HepG2 (cell line): Measurements from ENCODE around the gene PIM3. TPM values are rescaled to one million over a fixed set of nuclear protein-coding genes. Genes with fewer than 3 reads are reported as not detected.

Experiments used
- FOXM1 ChIP-seq: sonication (generic); formaldehyde crosslinking; IDR thresholded peaks from 2 replicates; pipeline ENCODE4 v1.5.0; 2020; ENCODE audit warnings: missing genetic modification reagents
- GATAD1 ChIP-seq: IDR thresholded peaks from 2 replicates; pipeline ENCODE4 v1.6.1; 2016; ENCODE audit warnings: missing genetic modification reagents, missing compliant biosample characterization
- HDAC1 ChIP-seq: sonication (generic); formaldehyde crosslinking; IDR thresholded peaks from 2 replicates; pipeline ENCODE4 v1.5.1; 2020; ENCODE audit warnings: mild to moderate bottlenecking, missing genetic modification reagents
- IRF2 ChIP-seq: IDR thresholded peaks from 2 replicates; pipeline ENCODE4 v1.6.1; 2018; ENCODE audit warnings: missing genetic modification reagents, missing compliant biosample characterization
- ISX ChIP-seq: sonication (generic); formaldehyde crosslinking; conservative IDR thresholded peaks from 2 replicates; pipeline ENCODE4 v1.5.0; 2020; ENCODE audit warnings: missing genetic modification reagents
- MYC ChIP-seq: sonication (generic); formaldehyde crosslinking; IDR thresholded peaks from 2 replicates; pipeline ENCODE4 v1.9.0; 2021; ENCODE audit warnings: missing genetic modification reagents, borderline replicate concordance
- NRL ChIP-seq: sonication (generic); formaldehyde crosslinking; IDR thresholded peaks from 2 replicates; pipeline ENCODE4 v1.5.0; 2020; ENCODE audit warnings: missing genetic modification reagents, mild to moderate bottlenecking, moderate library complexity, borderline replicate concordance
- SALL1 ChIP-seq: sonication (generic); formaldehyde crosslinking; IDR thresholded peaks from 2 replicates; pipeline ENCODE4 v1.8.0; 2022; ENCODE audit warnings: mild to moderate bottlenecking, missing genetic modification reagents
- SIN3A ChIP-seq: IDR thresholded peaks from 2 replicates; pipeline ENCODE4 v1.6.1; 2011; ENCODE audit warnings: low read depth, mild to moderate bottlenecking, control low read depth, low read length, borderline replicate concordance
- SPEN ChIP-seq: sonication (generic); formaldehyde crosslinking; IDR thresholded peaks from 2 replicates; pipeline ENCODE4 v1.5.1; 2020; ENCODE audit warnings: low read depth, mild to moderate bottlenecking, missing genetic modification reagents
- TOE1 ChIP-seq: sonication (generic); formaldehyde crosslinking; IDR thresholded peaks from 2 replicates; pipeline ENCODE4 v1.4.0; 2020; ENCODE audit warnings: mild to moderate bottlenecking, missing genetic modification reagents
- ZFP41 ChIP-seq: sonication (generic); formaldehyde crosslinking; IDR thresholded peaks from 2 replicates; pipeline ENCODE4 v1.4.0; 2020; ENCODE audit warnings: mild to moderate bottlenecking, missing genetic modification reagents, borderline replicate concordance
- ZFP82 ChIP-seq: sonication (generic); formaldehyde crosslinking; IDR thresholded peaks from 2 replicates; pipeline ENCODE4 v1.5.1; 2020; ENCODE audit warnings: mild to moderate bottlenecking, missing genetic modification reagents, borderline replicate concordance
- ZKSCAN8 ChIP-seq: IDR thresholded peaks from 2 replicates; pipeline ENCODE4 v1.6.1; 2016; ENCODE audit warnings: borderline replicate concordance, missing genetic modification reagents, missing compliant biosample characterization
- ZNF317 ChIP-seq: sonication (generic); formaldehyde crosslinking; IDR thresholded peaks from 2 replicates; pipeline ENCODE4 v1.5.0; 2020; ENCODE audit warnings: mild to moderate bottlenecking, missing genetic modification reagents
- ZNF343 ChIP-seq: sonication (generic); formaldehyde crosslinking; IDR thresholded peaks from 2 replicates; pipeline ENCODE4 v1.4.0; 2020; ENCODE audit warnings: mild to moderate bottlenecking, missing genetic modification reagents
- ZNF468 ChIP-seq: sonication (generic); formaldehyde crosslinking; IDR thresholded peaks from 2 replicates; pipeline ENCODE4 v1.8.0; 2022; ENCODE audit warnings: mild to moderate bottlenecking, moderate library complexity, missing genetic modification reagents
- ZNF547 ChIP-seq: sonication (generic); formaldehyde crosslinking; IDR thresholded peaks from 2 replicates; pipeline ENCODE4 v1.5.1; 2020; ENCODE audit warnings: mild to moderate bottlenecking, missing genetic modification reagents
- ZNF709 ChIP-seq: sonication (generic); formaldehyde crosslinking; IDR thresholded peaks from 2 replicates; pipeline ENCODE4 v1.5.0; 2020; ENCODE audit warnings: mild to moderate bottlenecking, missing genetic modification reagents
- ZNF737 ChIP-seq: sonication (generic); formaldehyde crosslinking; IDR thresholded peaks from 2 replicates; pipeline ENCODE4 v1.5.0; 2020; ENCODE audit warnings: missing genetic modification reagents, mild to moderate bottlenecking, borderline replicate concordance
- ZNF772 ChIP-seq: sonication (generic); formaldehyde crosslinking; IDR thresholded peaks from 2 replicates; pipeline ENCODE4 v1.5.0; 2020; ENCODE audit warnings: mild to moderate bottlenecking, missing genetic modification reagents
- polyA plus RNA-seq, 8 experiments: library from polyadenylated mRNA; depleted of rRNA in 3 of 8; stranded (reverse) in 7 of 8; unstranded in 1 of 8; fragments of >200 nt; fragmentation: Illumina TruSeq in 4 of 8; extraction: Trizol in 4 of 8; gene quantifications; 2 replicates each; pipeline versions ENCODE4 v1.2.1 to v1.2.3, GENCODE V29; 2011 to 2016; ENCODE audit warnings: low read depth in 4 of 8, missing spikeins in 1 of 8, mixed read lengths in 1 of 8; ENCODE audit not compliant: insufficient read depth in 1 of 8
- total RNA-seq, 5 experiments: library from RNA; depleted of rRNA; stranded (reverse); fragments of >200 nt; fragmentation: Illumina TruSeq; extraction: Trizol; gene quantifications; 2 replicates each; pipeline ENCODE4 v1.2.3, GENCODE V29; 2016; ENCODE audit warnings: low read depth in 1 of 5
- TF ChIP-seq, protein P1 (sequence below): sonication (generic); formaldehyde crosslinking; conservative IDR thresholded peaks from 2 replicates; pipeline ENCODE4 v1.8.0; 2022; ENCODE audit warnings: missing genetic modification reagents
- TF ChIP-seq, protein P2 (sequence below): sonication (generic); formaldehyde crosslinking; IDR thresholded peaks from 2 replicates; pipeline ENCODE4 v1.5.1; 2020; ENCODE audit warnings: missing genetic modification reagents, mild to moderate bottlenecking, borderline replicate concordance
- TF ChIP-seq, protein P3 (sequence below): sonication (generic); formaldehyde crosslinking; IDR thresholded peaks from 2 replicates; pipeline ENCODE4 v1.4.0; 2020; ENCODE audit warnings: missing genetic modification reagents, borderline replicate concordance
- TF ChIP-seq, protein P4 (sequence below): sonication (generic); formaldehyde crosslinking; conservative IDR thresholded peaks from 2 replicates; pipeline ENCODE4 v1.4.0; 2020; ENCODE audit warnings: missing genetic modification reagents

Gene PIM3
- total and polyA plus RNA-seq, 2 of the 13 experiments (the other 11 are each of a cell fraction or from before 2014, with no cell fraction given): 21.6 to 31.2 TPM

DNA sequence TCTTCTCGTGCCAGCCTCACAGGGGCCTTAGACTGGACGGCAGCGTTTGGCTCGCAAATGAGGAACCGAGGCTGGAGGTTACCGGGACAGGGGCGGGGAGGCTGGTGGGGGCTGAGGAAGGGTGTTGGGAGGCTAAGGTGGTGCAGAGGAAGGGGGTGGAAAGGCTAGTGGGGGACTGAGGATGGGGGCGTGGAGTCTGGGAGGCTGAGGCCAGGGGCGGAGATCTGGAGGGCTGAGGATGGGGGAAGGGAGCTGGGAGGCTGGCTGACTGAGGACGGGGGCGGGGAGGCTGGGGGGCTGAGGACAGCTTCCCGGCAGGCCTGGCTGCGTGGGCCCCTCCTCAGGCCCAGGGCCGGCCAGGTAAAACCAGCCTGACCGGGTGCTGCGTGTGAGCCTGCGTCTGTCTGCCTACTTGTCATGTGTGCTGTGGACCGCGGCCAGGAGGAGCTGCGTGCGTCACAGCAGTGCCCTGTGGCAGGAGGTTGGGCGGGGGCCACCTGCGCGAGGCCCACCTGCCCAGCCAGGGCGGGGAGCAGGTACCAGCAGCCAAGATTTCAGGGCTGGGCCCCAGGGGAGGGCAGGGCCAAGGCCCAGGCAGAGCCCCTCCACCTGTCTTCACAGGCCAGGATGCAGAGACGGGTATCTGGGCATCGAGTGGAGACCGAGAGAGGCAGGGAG, 9.4 kb upstream of the PIM3 start (continued):
- TF ChIP-seq ZFP41 (CRISPR knock-in tag): no peak
- TF ChIP-seq, protein P1, sequence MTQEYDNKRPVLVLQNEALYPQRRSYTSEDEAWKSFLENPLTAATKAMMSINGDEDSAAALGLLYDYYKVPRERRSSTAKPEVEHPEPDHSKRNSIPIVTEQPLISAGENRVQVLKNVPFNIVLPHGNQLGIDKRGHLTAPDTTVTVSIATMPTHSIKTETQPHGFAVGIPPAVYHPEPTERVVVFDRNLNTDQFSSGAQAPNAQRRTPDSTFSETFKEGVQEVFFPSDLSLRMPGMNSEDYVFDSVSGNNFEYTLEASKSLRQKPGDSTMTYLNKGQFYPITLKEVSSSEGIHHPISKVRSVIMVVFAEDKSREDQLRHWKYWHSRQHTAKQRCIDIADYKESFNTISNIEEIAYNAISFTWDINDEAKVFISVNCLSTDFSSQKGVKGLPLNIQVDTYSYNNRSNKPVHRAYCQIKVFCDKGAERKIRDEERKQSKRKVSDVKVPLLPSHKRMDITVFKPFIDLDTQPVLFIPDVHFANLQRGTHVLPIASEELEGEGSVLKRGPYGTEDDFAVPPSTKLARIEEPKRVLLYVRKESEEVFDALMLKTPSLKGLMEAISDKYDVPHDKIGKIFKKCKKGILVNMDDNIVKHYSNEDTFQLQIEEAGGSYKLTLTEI (CRISPR knock-in tag): no peak
- 0 out of 2 replicates have a peak, but pooled peaks have one; percentile 37 for TF ChIP-seq ZNF709 (CRISPR knock-in tag)
- TF ChIP-seq ZNF737 (CRISPR knock-in tag): no peak
- 0 out of 2 replicates have a peak, but pooled peaks have one; percentile 24 for TF ChIP-seq ZNF772 (CRISPR knock-in tag)
- TF ChIP-seq ZNF547 (CRISPR knock-in tag): 0 out of 2 replicates have a peak, but pooled peaks have one; percentile 19
- no peak for TF ChIP-seq GATAD1
- TF ChIP-seq ZNF343 (CRISPR knock-in tag): no peak
- TF ChIP-seq SALL1 (CRISPR knock-in tag): peak; percentile 38; the same call in 1 of the 2 replicates
- peak; percentile 50; the same call in 1 of the 2 replicates for TF ChIP-seq SPEN (CRISPR knock-in tag)
- TF ChIP-seq, protein P2, sequence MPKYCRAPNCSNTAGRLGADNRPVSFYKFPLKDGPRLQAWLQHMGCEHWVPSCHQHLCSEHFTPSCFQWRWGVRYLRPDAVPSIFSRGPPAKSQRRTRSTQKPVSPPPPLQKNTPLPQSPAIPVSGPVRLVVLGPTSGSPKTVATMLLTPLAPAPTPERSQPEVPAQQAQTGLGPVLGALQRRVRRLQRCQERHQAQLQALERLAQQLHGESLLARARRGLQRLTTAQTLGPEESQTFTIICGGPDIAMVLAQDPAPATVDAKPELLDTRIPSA (CRISPR knock-in tag): no peak
- no peak for TF ChIP-seq FOXM1 (CRISPR knock-in tag)
- no peak; the same call in 1 of the 2 replicates for TF ChIP-seq SIN3A
- TF ChIP-seq TOE1: no peak
- TF ChIP-seq ZNF468 (CRISPR knock-in tag): peak; percentile 33; the same call in 1 of the 2 replicates
- TF ChIP-seq HDAC1: peak; percentile 50; the same call in 1 of the 2 replicates
- TF ChIP-seq ZNF317: no peak
- TF ChIP-seq ISX: no peak
- peak; percentile 44; the same call in 1 of the 2 replicates for TF ChIP-seq MYC (CRISPR knock-in tag)
- no peak for TF ChIP-seq ZFP82
- TF ChIP-seq IRF2 (CRISPR knock-in tag): no peak
- no peak; the same call in 1 of the 2 replicates for TF ChIP-seq NRL (CRISPR knock-in tag)
- no peak for TF ChIP-seq ZKSCAN8 (CRISPR knock-in tag)
- TF ChIP-seq, protein P3, sequence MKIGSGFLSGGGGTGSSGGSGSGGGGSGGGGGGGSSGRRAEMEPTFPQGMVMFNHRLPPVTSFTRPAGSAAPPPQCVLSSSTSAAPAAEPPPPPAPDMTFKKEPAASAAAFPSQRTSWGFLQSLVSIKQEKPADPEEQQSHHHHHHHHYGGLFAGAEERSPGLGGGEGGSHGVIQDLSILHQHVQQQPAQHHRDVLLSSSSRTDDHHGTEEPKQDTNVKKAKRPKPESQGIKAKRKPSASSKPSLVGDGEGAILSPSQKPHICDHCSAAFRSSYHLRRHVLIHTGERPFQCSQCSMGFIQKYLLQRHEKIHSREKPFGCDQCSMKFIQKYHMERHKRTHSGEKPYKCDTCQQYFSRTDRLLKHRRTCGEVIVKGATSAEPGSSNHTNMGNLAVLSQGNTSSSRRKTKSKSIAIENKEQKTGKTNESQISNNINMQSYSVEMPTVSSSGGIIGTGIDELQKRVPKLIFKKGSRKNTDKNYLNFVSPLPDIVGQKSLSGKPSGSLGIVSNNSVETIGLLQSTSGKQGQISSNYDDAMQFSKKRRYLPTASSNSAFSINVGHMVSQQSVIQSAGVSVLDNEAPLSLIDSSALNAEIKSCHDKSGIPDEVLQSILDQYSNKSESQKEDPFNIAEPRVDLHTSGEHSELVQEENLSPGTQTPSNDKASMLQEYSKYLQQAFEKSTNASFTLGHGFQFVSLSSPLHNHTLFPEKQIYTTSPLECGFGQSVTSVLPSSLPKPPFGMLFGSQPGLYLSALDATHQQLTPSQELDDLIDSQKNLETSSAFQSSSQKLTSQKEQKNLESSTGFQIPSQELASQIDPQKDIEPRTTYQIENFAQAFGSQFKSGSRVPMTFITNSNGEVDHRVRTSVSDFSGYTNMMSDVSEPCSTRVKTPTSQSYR (CRISPR knock-in tag): peak; percentile 61
- TF ChIP-seq, protein P4, sequence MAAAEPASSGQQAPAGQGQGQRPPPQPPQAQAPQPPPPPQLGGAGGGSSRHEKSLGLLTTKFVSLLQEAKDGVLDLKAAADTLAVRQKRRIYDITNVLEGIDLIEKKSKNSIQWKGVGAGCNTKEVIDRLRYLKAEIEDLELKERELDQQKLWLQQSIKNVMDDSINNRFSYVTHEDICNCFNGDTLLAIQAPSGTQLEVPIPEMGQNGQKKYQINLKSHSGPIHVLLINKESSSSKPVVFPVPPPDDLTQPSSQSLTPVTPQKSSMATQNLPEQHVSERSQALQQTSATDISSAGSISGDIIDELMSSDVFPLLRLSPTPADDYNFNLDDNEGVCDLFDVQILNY: no peak
